NCI-H2029 (cell line): Measurements from ENCODE around the gene MAGI3.
"Not testable (repeated sequence)": the region's sequence is repeated elsewhere in the genome, so short reads cannot be mapped to it uniquely, and the experiment has no call there.

Experiments used
- DNase-seq: peaks from one replicate; lab custom pipeline; 2025; lab: John Stamatoyannopoulos, UW

MAGI3 gene

DNA sequence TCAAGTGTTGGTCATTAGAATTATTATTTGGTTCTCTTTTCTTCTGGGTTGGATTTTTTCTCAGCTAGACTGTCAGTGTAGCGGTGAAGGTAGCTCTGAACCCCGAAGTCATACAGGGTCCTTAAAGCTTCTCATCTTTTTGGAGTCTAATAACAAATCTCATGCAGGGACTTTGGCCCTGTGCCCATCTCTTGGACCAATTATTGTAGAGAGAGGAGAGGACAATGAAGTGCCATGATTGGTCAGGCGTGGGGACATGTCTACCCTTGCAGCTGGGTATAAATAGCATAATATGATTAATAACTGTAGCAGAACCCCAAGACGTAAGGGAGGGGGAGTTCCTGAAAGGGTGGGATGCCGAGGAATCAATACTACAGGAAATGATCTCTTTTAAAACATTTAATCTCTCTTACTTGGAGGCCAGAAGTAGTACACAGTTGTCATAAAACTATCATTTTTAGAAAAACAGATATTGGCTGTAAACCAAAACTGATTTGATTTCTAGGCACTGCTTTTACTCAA lies 8.8 kb downstream of the MAGI3 start:
- DNase-seq = no peak

DNA sequence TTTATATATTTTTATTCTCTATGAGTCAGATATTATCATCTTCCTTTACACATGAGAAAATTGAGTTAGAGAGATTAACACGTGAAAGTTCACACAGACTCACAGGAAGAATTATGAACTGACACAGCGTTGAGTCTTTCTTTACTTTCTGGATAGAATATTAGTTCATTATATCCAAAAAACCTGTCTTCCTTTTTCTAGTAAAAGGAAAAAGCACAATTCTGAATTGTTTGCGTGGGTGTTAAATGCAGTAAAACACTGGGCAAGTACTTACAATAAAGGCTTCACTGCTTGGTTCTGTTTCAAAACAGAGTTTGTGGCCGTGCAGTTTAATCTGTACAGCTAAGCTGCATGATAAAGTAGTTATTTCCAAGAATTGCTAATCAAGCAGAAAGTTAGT lies 10.8 kb downstream of the MAGI3 start:
- DNase-seq = no peak

DNA sequence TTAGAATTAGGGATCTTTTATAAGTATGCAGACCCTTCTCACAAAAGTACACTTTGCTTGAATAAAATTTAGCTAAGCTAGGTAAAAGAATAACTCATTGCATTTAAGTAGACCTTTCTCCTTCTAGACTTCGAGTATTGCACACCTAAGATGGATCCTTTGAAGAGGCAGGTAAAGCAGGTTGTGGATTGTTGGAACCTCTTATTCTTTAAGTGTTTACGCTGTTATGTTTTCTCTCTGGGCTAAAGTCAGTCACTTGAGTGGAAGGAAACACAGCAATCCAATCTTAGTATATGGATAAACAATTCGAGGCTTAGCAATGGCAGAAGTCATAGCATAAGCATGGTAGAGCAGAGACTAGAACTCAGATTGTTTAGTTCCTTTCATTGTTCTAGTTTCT lies 11.4 kb downstream of the MAGI3 start:
- DNase-seq = no peak

DNA sequence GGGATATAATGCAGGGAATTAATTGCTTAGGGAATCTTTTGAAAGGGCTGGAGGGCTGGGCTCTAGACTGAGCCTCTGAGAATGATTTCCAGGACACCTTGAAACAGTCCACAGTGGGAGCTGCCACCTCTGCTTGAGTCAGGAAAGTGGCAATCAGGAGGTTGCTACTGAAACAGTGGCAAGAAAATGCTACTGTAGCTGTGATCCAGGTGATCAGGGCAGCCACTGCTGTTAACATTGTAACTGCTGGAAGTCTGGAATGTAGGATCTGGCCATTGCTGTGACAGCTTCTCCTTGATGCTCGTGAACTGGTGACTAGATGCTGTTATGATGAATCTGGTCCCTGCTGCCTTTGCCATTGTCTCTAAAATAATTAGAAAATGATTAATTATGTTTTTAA lies 12.8 kb downstream of the MAGI3 start:
- no peak for DNase-seq

DNA sequence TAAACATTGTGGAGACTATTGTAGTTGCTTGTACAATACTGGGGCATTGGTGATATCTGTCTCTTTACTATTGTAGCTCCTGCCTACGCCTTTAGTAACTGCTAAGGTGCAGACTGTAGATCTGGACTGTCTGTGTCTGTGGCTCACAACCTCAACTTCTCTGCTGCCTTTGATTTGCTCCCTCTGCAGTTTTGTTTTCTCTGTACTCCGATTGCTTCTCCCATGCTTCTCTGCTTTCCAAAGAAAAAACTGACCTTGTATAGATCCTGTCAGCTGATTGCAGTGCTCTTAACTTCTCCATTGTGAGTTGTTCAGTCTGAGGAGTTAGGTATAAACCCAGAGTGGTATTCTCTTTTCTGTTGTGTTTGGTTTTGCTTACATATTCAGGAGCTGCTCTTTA lies 15.3 kb downstream of the MAGI3 start:
- DNase-seq = no peak

DNA sequence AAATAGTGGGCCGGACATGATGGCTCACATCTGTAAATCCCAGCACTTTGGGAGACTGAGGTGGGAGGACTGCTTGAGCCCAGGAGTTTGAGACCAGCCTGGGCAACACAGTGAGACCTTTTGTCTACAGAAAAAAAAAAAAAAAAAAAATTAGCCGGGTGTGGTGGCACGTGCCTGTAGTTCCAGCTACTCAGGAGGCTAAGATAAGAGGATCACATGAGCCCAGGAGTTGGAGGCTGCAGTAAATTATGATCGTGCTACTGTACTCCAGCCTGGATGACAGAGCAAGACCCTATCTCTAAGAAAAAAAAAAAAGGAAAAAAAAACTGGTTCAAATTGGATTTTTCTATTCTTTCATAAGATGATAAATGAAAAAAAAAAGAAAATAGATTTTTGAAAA lies 15.8 kb downstream of the MAGI3 start:
- not testable (repeated sequence) for DNase-seq

DNA sequence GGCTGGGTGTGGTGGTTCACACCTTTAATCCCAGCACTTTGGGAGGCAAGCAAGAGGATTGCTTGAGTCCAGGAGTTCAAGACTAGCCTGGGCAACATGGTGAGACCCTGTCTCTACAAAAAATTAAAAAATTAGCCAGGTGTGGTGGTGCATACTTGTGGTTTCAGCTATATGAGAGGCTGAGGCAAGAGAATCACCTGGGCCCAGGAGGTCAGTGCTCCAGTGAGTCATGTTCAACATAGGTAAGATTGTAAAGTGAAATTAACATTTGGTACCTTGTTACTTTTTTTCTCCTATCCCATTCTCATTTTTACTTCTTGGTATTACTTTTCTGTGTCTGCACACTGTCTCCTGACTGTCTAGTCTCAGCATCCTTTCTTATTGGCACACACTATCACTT lies 19.0 kb downstream of the MAGI3 start:
- DNase-seq = no peak

DNA sequence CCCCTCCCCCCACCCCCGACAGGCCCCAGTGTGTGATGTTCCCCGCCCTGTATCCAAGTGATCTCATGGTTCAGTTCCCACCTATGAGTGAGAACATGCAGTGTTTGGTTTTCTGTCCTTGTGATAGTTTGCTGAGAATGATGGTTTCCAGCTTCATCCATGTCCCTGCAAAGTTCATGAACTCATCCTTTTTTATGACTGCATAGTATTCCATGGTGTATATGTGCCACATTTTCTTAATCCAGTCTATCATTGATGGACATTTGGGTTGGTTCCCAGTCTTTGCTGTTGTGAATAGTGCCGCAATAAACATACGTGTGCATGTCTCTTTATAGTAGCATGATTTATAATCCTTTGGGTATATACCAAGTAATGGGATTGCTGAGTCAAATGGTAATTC lies 21.7 kb downstream of the MAGI3 start:
- not testable (repeated sequence) for DNase-seq

DNA sequence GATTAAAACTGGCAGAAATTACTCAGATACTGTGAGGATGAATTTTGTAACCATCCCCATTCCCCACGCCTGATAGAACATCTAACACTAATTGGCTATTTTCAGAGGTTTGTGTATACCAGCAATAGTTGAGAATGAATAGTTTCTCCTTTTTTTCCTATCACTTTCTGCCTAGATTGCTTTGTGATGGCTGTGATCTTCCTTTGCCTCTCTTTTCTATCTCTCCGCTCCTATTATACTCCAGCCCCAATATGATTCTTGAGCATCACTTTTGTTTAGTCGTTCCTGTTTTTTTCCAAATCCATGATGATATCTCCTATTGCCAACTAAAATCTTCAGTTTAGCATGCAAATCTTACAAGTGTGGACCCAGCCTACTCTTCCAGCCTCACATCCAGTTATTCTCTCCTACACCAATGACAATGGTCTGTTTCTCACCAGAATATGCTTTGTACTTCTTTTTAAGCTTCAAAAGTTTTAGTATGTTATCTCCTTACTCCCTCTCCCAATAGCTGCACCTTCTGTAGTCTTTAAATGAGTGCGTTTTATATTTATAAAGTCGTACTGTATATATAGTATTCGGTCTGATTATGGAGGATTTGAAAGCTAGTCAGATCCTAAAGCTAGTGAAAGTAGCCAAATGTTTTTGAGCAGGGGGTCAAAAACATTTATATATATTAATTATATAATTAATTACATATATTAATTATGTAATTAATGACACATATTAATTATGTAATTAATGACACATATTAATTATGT lies 25.2 kb downstream of the MAGI3 start:
- no peak for DNase-seq

DNA sequence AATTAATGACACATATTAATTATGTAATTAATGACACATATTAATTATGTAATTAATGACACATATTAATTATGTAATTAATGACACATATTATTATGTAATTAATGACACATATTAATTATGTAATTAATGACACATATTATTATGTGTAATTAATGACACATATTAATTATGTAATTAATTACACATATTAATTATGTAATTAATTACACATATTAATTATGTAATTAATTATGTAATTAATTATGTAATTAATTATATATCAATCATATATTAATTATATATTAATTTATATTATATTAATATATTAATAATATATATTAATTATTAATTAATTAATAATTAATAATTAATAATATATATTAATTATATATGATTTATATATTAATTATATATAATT lies 25.8 kb downstream of the MAGI3 start:
- not testable (repeated sequence) for DNase-seq

DNA sequence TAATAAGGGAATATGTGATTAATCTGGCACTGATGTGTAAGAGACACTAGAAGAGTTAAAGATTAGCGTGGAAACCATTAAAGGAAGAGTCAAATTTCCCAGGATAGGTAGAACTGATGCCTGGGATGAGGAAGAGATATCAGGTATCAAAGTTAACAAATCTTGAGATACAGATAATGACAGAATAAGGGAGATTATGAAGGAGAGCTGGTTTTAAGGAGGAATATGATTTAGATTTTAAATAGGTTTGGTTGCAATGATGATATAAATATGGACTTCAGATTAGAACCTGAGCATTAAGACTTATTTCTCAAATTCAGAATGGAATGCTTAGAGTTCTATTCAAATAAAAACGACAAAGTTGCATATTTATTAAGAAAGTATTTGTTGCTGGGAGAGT lies 26.2 kb downstream of the MAGI3 start:
- DNase-seq = no peak

DNA sequence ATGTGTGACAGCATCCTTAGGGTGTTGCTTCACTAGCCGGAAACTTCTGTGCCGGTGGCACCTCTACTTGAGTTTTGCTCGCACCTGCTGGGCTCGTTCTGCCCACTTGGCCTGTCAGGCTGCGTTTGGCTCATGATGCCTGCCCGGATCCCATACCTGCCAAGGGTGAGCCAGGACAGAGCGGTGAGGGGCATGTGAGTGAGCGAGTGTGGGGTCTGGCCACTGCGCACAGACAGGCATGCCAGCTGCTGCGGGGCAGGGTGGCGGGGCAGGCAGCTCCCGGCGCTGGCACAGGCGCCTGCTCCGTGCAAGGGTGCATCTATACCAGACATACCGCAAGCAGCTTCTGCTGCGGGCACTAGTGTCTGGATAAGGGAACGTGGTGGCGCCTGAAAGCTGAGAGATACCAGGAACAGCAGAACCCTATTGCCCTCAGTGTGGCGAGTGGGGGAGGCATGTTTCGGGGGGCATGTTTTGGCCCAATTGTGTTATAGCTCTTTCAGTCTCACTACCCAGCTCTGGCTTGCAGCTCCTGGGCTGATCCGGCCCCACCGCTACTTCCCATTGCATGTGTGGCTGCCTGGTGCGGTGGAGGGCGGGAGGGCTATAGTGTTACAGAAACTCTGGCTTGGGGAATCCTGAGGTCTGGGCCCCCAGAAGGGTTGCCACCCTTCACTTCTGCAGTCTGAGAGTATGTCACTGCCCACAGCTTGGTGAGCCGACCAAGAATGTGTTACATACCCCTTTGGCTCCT lies 32.2 kb downstream of the MAGI3 start:
- no peak for DNase-seq

DNA sequence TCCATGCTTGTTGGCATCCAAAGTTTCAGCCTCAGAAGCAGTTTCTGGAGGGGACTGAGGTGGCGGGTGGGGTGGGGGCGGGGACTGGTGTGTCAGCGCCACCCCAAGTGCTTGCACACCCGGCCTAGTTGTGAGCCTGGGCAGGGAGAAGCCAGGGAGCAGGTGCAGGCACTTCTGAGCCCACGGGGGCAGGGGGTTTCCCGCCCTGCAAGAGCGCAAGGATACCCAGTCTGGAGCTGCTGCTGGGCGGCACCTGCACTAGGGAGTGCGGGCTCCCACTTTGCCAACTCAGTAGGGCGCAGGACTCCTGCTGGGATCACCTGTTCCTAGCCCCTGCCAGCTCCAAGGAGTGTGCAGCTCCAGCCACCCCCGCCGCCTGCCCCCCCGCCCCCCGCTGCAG lies 33.5 kb downstream of the MAGI3 start:
- DNase-seq = no peak

DNA sequence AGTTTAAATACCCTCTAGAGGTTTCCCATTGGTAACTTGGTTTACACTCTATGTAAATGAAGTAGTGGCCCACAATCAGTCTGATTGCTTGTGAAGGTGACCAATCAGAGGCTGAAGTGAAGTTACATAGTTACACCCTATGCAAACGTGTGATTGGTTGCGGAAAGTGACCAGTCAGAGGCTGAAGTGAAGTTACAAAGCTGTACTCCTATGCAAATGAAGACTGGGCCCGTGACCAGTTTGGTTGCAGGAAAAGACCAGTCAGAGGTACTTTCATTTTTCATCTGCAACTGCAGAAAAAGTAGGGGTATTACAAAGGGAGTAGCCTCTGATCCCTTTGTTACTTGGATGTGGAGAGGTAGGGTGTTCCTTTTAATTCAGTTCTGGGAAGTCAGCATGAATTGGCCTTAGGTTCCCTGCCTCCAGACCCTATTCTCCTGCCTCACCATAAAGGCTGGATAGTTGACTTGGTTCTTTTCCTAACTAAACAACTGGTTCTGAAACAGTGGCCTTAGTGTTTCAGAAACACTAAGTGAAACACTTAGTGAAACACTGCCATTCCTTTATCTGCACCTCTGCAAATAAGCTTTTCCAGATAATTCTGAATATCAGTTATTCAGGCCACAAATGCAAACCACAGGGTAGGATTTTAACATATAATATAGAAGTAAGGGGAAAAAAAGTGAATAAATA lies 39.3 kb downstream of the MAGI3 start:
- DNase-seq = no peak

DNA sequence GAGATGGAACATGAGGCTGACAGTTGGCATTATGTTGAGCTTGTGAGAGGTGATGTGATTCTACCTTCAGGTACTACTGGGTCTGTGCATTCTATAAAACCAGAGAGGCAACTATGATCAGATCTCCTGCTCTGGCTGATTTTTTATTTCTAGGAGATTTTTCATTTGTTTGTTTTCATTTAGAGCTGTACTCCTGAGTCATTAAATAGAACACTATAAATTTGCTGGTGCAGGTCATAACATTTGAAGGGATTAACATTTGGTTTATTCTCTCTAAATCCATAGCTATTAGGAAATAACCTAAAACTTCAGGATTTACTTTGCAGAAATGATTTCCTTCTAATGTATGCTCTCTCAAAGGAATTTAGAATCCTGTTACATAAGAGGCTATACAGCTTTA lies 42.9 kb downstream of the MAGI3 start:
- DNase-seq = no peak

DNA sequence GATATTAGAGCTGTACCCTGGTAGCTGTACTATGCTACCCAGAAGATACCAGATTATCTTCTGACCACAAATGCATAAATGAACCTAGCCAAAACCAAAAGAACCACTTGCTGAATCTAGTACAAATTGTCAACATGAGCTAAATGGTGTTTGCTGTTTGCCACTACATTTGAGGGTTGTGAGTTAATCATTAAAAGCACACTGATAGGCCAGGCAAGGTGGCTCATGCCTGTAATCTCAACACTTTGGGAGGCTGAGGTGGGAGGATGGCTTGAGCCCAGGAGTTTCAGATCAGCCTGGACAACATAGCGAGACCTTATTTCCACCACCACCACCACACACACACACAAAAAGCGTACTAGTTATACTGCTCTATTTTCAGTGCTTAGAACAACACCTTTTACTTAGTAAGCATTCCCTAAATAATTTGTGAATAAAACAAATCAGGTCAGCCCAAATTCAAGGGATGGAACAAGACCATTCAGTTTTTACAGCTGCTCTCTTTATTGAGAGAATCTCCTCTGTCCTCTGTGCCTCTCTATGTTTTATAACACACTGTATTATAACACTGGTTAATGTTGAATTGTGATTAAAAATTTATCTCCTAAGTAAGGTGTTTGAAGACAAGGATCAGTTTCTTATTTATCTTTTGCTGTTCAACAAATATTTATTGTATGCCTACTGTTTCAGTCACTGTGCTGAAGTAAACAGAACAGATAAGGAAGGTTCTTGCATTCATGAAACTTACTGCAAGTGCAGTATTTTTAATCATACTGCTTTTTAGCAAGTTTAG lies 44.0 kb downstream of the MAGI3 start:
- DNase-seq = no peak

DNA sequence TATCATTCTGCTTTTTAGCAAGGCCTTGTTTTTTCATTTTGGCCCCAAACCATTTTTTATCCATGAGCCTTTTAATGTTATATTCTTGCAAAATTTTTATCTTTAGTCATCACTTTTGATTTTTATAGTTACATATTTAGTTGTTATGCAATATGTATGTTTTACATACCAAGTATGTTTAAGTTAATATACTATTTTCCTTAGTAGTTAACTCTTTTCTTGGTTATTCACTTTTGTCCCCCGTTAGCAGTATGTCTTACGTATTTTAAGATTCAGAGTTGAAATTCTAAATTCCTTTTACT lies 44.5 kb downstream of the MAGI3 start:
- no peak for DNase-seq

DNA sequence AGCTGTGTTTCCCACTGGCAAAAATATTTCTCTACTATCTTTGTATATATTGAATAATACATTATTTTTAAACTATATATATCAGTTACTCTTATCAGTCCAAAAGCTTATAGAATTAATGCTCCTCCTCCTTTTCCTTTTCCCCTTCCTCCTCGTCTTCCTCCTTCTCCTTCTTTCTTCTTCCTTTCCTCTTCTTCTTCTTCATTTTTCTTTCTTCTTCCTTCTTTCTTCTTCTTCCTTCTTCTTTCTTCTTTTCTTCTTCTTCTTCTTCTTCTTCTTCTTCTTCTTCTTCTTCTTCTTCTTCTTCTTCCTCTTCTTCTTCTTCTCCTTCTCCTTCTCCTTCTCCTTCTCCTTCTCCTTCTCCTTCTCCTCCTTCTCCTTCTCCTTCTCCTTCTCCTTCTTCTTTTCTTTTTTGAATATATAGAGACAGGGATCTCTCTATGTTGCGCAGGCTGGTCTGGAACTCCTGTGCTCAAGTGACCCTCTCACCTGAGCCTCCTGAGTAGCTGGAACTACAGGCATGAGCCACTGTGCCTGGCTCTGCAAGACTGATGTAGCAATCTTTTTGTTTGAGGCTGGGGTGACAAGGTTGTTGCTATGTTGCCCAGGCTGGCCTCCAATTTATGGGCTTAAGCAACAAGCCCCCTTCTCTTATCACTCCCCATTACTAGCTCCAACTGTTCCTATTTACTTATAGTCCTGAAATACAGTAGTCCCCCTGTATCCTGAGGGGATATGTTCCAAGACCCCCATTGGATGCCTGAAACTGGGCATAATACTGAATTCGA lies 47.4 kb downstream of the MAGI3 start:
- no peak for DNase-seq

DNA sequence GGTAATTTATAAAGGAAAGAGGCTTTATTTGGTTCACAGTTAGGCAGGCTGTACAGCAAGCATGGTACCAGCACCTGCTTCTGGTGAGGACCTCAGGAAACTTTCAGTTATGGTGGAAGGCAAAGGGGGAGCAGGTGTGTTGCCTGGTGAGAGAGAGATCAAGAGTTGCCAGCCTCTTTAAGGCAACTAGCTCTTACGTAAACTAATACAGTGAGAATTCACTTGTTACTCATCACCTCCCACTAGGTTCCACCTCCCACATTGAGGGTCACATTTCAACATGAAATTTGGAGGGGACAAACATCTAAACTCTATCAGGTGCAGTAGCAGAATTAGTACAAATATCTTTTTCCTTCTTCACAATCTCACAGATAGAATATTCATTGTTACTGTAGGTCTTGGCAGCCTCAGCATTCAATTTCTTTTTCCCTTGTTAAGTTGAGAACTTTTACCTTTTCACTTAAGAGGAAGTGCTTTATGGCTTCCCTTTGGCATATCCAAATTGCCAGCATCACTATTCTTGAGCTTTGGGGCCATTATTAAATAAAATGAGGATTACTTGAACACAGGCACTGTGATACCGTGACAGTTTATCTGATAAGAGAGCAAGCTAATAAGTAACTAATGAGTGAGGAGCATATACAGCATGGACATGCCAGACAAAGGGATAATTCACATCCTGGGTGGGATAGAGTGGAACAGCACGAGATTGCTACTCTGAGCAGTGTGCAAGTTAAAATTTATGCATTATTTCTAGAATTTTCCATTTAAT lies 48.4 kb downstream of the MAGI3 start:
- DNase-seq = no peak

DNA sequence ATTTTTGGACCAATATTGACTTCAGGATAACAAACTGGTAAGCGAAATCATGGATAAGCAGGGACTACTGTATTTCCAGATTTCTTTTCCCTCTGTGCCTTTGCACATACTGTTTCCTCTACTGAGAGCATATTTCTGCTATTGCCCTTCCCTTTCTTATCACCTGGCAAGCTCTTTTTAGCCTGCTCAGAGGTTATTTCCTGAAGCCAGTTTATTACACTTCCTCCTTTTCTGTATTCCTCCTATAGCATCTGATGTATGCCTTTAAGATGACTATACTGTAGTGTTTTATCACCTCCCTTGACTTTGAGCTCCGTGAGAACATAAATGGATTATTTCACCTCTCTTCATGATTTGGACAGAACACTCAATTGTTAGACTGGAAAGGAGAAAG lies 49.0 kb downstream of the MAGI3 start:
- no peak for DNase-seq

DNA sequence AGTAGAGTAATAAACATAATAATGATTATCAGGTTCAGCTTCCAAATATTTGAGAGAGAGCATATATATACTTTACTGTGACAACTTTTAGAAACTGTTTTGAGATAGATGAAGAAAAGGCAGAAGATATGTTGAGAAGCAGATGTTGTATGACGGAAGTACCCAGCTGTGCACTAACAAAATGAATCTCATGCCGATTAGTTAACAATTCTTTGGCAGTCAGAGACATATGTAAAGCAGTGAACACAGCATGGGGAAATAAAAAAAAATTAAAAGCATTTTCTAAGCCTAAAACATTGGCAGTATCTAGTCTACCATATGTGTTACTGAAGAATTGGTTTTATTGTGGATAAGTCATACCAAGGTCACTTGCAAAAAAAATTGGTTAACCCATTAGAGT lies 51.8 kb downstream of the MAGI3 start:
- DNase-seq = no peak
